IPS DF 19.7 (cell line): ENCODE results near the gene REXO1.

ENCODE experiments used
- DNase-seq: peaks from one replicate; pipeline ENCODE4 v3.0.0-alpha.2; 2013; ENCODE audit warnings: low read depth, low spot score

The REXO1 gene

DNA sequence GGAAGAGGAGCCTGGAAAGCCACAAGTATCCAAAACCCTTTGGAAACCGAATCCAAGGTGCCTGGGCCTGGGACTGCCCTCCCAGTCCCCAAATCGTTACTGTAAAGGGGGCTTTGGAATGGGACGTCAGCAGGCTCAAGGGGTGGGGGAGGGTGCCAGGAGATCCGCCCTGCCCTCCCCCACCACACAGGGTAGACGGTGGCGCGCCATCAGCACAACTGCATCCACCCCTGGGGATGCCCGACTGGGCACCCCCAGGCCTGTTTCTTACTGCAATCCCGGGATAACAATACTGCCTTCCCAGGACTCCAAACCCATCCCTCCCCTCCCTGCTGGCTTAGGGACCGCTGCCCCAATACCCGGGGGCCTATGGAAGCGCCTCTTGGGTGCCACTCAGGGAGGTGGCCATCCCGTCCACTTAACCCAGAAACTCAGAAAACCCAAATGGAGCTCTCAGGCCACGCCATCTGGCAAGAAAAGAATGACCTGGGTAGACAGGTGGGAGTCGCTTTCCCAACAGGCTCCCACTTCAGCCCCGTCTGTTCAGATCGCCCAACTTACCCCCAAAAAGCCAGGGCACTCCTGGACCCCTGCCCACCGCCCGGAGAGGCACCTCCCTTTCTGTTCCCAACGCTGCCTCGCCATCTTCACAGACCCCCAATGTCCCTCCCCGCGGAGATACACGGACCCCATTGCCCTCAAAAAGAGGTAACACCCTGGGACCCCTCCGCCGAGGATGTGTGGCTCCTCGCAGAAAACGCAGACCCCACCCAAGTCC, 12.7 kb upstream of the REXO1 start:
- no peak for DNase-seq

DNA sequence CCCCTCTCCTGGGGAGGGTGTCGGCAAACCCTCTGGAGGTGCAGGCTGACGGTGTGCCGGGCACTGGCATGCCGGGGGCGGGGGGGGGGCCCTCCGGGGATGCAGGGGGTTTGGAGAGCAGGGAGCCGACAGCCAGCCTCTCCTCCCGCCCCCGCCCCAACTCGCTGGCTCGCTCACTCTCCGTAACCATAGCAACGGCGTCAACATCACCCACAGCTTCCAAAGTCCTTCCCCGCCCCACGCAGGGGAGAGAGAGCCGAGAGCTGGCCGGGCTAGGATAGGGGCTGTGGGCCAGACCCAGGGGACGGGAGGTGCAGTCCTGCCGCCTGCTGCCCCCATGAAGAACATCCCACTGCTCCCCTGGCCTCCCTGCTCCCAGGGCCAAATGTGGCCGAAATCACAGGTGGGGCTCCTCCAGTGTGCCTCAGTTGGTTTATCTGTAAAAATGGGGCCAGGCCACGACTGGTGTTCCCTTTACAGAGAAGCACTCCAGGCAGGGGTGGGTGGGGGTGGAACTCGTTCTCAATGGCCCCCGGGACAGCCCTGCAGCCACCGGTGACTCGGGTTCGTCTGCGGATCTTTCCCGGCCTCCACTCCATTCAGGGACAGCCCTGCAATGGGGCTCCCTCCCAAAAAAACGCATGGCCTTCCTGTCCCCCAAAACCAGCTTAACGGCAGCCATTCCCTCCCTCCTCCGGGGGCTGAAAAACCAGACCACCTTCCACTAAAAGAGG, 11.9 kb upstream of the REXO1 start:
- DNase-seq, result no peak

DNA sequence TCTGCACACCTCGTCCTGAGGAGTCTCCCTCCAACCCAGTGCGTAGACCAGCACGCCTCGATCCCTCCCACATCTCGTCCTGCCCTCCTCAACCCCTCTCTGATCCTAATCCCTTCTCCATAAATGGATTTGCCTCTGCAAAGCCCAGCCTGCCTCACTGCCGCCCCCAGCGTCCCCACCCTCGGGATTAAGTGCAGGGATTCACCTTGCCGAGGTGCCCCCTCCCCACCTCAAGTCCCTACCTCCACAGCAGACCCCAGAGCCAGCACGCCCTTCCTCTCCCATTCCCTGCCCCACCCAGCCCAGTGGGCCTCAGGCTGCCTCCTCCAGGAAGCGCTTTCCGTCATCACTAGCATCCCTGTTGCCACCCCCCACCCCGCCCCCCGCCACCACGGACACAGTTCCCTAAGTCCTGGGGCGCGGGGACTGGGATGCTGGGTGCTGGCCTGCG, 11.1 kb upstream of the REXO1 start:
- DNase-seq, result no peak

DNA sequence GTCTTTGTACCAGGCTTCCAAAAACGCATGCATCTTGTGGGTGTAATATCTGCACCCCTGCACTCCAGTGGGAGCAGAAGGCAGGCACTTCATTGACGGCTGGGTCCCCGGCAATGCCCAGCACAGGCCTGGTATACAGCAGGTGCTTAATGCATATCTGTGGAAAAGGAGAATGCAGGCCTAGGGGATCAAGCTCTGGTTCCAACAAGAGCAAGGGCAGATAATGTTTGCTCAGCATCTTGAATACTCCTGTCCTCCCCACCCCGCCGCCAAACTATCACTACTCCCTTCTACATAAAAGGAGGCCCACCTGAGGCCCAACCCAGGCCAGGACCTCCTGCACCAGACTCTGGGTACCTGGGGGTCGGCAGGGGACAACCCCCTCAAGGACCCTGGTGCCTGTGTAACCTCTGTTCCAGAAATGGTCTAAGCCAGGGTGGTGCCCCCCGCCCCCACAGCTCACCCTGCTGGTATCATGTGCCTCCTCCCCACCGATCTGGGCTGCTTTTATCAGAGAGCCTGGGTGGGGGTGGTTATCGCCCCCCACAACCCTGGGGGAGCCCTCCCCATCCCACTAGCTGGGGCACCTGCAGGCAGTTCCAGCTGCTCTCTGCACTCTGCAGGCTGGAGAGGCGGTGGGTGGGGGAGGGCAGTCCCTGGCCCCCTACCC, 10.3 kb upstream of the REXO1 start:
- DNase-seq, result no peak

DNA sequence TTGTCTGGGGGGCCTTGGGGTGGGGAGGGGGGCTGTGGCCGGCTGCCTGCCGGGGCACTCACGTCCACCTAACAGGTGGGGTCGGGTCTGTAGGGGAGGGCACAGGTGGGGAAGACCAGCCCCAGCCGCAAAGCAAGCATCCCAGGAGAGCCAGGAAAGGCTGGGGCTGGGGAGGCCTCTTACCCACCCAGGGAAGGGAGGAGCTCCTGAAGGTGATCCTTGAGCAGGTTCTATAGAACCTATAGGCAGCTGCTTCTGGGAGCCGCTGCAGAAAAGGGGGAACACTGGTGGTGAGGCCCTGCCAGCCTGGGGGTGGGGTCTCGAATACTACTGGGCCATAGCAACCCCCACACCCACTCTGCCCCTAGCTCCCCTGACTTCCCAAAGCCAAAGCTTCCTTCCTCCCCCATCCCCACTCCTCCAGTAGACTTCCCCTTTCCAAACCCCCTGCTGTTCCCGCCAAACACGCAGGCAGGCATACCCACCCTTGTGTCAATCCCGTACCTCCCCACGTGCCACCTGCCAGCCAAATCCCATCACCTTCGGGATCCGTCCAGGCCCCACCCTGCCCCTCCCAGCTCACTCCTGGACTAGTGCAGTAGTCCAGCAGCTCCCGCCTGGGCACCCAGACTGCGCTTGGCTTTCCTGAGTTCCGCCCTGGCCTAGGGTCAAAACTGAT, 9.5 kb upstream of the REXO1 start:
- no peak for DNase-seq

DNA sequence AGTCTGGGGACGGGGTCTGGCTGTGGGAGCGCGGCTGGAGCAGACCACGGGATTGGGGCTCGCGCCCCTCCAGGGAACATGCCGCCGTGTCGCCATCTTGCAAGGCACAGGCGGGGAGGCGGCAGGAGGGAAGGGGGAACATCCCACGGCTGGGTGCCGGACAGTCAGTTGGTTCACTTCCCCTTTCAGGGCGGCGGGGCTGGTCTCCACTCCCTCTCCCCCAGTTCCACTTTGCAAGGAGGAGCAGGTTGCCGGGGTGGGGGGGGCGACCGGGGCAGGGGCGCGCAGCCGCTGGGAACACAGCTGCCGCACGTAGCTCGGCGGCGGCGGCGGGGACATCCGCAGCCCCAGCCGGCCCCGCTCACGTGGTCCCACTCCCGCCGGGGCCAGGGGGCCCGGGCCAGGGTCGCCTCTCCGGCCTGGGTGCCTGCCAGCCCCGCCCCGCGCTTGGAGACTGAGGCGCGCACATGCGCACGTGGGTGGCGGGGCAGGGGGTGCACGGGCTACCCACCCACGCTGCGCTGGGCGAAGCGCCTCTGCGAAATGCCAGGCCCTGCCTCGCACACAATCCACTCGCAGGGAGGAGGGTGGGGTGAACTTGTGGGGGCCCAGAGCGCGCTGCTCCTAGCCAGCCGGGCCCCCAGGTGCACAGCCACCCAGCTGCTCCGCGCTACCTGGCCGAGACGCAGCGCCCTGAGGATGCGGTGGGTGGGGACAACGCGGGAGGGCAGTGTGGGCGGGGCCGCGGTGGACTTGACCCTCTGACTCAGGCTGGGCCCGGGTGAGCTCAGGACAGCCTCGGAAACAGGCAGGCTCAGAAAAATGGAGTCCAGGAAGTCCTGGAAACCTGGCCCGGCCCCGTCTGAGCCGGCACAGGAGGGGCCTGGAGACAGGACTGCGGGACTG, 8.7 kb upstream of the REXO1 start:
- no peak for DNase-seq

DNA sequence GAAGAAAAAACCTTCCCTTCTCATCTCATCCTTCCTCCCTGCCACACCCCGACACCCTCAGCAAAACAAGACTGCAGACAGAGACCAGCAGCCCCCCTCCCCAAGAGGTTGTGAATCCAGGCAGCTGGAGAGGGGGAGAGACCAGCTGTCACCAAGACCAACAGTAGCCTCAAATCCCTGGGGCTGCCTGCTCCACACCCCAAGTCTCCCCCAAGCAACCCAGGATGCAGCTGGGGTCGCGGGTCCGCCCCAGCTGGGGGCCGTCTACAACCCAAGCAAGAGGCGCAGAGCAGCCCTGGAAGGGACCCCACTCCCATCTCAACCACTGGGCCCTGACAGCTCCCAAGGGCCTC, 8.0 kb upstream of the REXO1 start:
- no peak for DNase-seq

DNA sequence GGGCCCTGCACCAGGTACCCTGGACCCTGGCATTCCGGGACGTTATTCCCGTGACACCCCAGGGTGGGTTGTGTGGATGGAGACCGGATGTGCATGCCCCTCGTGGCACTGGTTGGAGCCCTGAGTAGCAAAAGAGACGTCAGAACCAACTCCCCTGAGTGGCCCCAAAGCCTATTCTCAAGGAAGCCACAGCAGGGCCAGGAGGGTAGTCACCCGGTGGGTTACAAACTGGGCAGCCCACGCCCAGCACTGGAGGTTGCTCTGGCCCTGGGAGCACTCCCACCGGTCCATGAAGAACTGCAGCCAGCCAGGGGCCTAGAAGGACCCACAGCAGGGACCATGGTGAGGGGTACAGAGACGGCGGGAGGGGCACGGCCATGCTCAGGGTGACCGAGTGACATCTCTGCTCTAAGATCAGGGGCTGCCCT, 7.6 kb upstream of the REXO1 start:
- DNase-seq, result no peak

DNA sequence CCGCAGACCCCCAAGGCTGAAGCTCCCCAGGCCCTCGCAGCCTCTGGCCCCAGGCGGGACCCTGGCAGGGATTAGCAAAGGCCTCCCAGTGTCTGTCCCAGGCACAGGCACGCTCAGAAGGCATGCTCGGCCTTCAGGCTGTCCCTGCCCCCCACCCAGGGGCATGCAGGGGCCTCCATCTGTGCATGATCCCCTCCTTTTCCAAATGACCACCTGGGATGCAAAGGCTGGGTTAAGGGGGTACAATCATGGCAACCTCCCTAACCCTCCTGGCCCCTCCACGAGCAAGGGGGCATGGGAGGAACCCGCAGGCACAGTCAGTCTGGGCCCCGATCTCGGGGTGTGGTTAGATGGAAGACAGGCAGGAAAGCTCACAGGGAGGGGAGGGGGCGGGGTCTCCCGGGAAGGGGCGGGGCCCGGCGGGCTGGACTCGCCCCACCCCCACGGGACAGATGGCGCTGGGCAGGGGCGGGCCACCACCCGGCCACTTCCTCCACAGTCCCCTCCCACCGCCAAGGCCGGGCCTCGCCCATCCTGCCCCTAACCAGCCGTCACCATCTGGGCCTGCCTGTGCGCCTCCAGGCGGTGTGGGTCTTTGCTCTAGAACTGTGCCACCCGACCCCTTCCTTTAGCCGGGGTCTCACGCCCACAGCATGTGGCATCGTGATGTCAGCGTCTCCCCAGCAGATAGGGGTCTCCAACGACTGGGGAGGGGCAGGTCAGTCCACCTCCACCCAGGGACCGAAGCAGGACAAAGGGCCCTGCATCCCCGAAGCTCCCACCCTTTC, 7.0 kb upstream of the REXO1 start:
- no peak for DNase-seq

DNA sequence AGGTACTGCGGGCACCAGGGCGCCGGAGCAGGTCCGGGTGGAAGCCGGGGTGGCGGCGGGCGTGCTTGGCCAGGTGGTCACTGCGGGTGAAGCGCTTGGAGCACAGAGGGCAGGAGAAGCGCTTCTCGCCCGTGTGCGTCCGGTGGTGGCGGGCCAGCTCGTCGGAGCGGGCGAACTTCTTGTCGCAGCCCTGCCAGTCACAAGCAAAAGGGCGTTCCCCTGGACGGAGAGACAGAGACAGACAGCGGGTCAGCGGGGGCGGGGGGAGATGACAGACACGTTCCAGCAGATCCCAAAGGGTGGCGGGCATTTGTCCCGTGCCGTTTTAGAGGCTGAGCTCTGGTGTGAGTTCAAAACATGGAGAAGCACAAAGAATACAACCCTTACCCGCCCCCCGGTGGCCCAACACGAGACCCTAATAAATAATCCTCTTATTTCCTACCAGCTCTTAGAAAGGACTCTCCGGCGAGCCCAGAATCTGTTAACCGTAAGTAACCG, 6.3 kb upstream of the REXO1 start:
- DNase-seq, result no peak

DNA sequence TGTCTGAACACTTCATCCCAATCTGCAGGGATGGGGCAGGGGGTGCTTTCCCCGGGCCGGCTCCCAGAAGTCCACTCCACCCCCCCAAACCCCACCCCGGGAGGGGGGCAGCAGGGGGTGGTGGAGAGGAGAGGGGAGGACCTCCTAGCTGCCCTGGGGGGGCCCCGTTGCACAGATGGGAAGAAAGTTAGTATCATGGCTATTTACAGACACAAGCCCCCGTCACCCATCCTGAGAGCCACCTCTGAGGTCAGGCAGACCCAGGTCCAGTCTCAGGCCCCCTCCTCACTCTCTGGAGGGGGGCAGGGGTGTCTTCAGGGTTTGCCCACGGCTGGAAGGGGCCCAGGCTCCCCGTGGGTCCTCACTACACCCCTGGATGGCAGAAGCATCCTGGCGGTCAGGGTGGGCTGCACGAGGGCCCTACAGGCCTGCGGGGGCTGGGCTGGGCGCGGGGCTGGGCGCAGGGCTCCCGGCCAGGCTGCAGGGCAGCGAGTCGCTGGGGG, 5.8 kb upstream of the REXO1 start:
- DNase-seq, result no peak

DNA sequence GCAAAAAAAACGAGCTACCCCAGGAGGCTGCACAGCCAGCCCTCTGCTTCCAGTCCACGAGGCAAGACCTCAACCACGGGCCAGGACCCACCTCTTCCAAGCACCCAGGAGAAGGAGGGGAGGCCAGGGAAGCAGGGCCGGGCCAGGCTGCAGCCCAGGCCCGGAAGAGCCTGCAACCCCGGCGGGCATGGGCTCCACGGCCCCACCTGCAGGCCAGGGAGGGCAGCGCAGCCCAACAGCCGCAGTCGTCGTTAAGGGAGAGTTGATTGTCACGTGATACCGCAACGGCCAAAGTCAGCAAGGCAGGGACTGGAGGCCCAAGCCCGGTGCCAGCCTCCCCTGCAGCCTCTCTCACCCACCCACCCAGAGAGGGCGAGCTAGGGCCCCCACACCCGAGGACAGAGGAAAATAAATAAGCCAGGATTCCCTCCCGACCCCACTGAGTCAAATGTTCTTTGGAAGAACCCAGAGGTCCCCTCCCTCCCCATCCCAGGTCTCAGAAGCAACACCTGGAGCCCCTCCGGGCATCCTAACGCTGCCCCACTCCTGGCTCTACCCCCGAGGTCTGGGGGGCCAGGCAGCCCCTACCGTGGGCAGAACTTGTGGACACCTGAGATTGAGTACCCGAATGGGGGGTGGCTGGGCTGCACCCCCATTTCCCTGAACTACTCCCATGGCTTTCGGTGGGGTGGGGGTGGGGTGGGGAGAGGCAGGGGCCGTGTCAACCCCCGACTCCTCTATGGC, 5.2 kb upstream of the REXO1 start:
- DNase-seq, result no peak

DNA sequence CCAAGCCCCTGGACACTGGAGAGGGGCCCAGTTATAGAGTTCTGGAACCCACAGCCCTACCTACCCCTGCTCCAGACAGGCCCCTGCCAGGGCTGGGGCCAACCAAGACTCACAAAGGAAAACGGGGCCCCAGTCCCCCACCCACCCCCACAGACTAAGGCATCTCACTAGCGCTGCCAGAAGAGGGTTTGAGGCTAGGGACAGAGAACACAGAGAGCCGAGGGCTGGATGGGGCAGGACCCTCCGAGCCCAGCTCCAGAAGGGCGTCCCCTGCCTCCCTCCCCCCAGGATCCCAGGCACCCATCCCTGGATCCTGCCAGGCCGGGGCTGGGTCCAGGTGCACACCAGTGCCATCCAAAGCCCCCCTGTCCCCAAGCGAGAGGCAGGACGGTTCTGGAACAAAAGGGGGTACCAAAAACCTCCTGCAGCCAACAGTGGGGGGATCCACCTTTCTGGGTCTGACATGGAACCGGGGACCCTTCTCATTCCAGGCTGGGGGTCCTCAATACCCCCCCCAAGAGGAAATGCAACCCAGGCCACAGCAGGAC, 4.4 kb upstream of the REXO1 start:
- no peak for DNase-seq

DNA sequence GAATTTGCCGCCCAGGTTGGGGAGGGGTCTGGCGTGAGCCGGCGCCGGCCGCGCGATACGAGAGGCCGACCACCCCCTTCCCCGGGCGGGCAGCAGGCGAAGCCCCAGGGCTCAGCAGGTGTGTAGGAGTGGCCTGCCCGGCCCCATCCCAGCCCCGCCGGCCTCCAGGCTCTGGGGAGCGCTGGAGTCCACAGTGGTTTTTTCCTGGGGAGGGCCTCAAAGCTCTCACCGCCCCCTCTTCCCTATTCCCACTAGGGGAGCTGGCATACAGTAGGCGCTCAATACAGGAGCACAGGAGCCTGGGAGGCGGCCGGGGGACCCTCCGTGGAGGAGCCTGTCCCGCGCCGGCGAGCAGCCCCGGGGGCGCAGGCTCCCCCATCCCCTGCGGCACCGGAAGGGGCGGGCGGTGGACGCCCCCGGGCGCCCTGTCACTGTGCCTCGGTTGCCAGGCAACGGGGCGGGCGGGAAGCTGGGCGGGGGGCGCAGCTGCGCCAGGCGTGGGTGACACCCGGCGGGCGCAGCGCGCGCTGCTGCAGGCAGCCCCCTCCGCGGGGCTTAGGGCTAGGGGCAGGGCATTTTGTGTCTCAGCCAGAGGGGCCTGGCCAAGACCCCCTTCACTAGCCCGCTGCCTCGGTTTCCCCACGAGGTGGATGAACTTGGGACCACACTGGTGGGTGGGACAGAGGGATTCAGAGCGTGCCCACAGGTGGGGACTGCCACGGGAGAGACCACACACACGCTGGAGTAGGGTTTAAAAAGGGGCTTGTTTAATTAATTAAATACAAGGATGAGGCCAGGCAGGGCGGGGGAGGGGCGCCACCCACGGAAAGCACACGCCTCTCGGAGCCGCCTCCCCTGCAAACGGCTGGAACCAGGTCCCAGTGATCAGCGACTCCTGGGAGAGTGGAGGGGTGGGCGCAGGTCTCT, 3.6 kb upstream of the REXO1 start:
- DNase-seq, result no peak

DNA sequence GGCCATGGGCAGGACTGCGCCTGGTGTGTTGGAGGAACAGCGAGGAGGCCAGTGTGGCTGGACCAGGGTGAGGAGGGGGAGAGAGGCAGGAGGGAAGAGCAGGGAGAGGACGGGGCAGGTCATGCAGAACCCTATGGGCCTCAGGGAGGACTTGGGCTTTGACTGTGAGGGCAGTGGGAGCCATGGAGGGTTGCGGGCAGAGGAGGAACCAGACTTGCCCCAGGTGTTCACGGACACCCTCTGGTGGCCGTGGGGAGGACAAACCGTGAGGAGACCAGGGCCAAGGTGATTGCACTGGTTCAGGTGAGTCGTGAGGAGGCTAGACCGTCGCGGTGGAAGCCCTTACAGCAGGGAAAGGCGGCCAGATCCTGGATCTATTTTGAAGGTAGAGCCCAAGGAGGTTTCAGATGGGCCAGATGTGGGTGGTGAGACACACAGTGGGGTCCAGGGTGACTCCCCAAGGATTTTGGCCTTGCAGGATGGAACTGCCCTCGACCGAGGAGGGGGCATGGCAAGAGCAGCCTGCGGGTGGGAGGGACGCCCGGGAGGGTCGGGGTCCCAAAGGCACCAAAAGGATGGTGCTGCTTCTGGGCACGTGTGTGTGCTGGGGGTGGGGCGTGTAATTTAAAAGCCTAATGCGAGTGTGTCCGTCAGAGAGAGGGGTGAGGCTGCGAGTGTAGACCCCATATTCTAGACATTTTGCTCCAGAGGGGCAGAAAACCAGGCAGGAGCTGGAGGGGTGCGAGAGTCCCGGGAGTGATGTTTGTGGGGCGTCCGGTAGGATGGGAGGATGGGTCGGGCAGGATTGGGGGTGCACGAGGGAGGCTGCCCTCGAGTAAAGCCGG, 2.7 kb upstream of the REXO1 start:
- no peak for DNase-seq

DNA sequence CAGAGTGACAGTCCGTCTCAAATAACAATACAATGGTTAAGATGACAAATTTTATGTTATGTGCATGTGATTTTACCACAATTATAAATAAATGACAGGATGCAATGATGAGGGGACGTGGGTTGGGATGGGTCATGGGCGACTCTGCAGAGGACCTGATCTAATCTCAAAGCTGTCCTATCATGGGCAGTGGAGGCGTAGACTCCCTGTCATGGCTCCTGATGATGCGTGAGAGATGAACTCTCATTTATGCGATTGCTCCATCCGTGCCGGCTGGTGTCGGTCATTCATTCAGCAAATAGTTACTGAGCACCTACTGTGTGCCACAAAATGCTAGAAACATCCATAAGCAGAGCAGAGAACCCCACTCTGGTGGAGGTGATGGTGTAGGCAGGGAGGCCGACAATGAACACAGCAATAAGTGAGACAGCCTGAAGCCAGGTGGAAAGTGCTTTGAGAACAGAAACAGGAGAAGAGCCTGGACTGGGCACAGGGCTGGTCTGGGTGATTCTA, 1.7 kb upstream of the REXO1 start:
- no peak for DNase-seq

DNA sequence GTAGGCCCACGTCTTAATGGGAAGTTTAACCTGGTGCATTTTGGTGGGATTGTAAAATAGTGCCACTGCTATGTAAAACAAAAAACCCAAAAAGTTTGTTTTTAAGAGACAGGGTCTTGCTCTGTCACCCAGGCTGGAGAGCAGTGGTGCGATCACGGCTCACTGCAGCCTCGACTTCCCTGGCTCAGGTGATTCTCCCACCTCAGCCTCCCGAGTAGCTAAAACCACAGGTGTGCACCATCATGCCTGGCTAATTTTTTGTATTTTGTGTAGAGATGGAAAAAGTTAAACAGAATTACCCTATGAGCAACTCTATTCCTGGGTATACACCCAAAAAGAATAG, 820 bp upstream of the REXO1 start:
- no peak for DNase-seq
